Measurements from ENCODE around the gene ART4. TPM values are rescaled to one million over a fixed set of nuclear protein-coding genes. Genes with fewer than 3 reads are reported as not detected.

ART4 gene
- total RNA-seq, 2 donors from 2014 or later: 0.68 to 0.82 TPM

- 100% methylated on average over 1 of the region's 1 CpG for WGBS
- no peak for TF ChIP-seq POLR2AphosphoS5 (IDR thresholded peaks at IDR 0.05)
- TF ChIP-seq POLR2A (IDR thresholded peaks at IDR 0.05): no peak
- no peak for TF ChIP-seq CTCF (IDR thresholded peaks at IDR 0.05)
- no peaks in the 10 kb centered on the region for H3K9me3 ChIP-seq
- intact Hi-C loops (cut with DNase I): no loop called here
- H3K36me3 ChIP-seq: no peaks in the 10 kb centered on the region
- no peak overlapping the region for H3K4me3 ChIP-seq
- DNase-seq (ENCODE audit: low spot score): no peak
- no peak overlapping the region for H3K27ac ChIP-seq
- no peaks in the 10 kb centered on the region for H3K27me3 ChIP-seq (replicated peaks; ENCODE audit: insufficient read depth)
- peaks cover 8% of the 10 kb centered on the region for H3K4me1 ChIP-seq (replicated peaks)
Measured at GRCh38 chr12:14839262-14839661, 4.1 kb downstream of the ART4 start.

DNA sequence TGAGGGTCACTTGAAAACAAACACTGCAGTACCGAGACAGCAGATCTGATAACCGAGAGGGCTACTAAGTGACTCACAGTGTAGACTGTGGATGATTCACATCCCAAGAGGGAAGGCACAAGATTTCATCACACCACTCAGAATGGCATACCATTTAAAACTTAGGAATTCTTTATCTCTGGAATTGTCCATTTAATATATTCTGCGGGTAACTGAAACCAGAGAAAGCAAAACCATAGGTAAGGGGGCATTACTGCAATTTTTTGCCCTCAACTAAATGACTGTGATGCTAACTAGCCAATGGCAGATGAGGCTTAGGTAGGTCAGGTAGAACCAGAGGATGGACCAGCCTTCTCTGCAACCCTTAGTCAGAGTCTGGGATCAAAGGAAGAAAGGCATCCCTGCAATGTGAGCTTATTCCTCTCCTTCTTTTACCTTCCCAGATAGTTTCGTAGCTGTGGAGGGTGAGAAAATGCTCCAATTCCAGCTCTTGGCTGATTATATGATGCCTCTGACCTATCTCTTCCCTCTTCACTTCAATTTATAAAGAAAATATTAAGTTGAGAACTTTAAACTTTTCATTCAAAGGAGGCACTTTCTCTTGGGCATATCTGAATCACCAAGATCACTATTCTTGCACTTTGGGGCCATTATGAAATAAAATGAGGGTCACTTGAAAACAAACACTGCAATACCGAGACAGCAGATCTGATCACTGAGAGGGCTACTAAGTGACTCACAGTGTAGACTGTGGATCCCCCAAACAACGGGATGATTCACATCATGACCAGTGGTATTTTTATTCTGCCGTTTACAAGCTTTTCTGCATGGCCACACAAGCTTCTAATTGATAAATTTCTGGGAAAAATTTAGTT, 6.8 kb downstream of the ART4 start:
- TF ChIP-seq CTCF (IDR thresholded peaks at IDR 0.05) (no peak), POLR2A (IDR thresholded peaks at IDR 0.05) (no peak), POLR2AphosphoS5 (IDR thresholded peaks at IDR 0.05) (no peak)
- no peaks in the 10 kb centered on the region for H3K9me3 ChIP-seq
- DNase-seq (ENCODE audit: low spot score): no peak
- WGBS: 72% methylated on average over 7 of the region's 7 CpGs
- H3K4me3 ChIP-seq: no peak overlapping the region
- peaks cover 5% of the 10 kb centered on the region for H3K4me1 ChIP-seq (replicated peaks)
- no peaks in the 10 kb centered on the region for H3K27me3 ChIP-seq (replicated peaks; ENCODE audit: insufficient read depth)
- intact Hi-C loops (cut with DNase I): no loop called here
- no peak overlapping the region for H3K27ac ChIP-seq
- H3K36me3 ChIP-seq: no peaks in the 10 kb centered on the region

- no peaks in the 10 kb centered on the region for H3K36me3 ChIP-seq
- no peak for DNase-seq (ENCODE audit: low spot score)
- H3K4me3 ChIP-seq: no peak overlapping the region
- TF ChIP-seq POLR2A (IDR thresholded peaks at IDR 0.05) (no peak), POLR2AphosphoS5 (IDR thresholded peaks at IDR 0.05) (no peak), CTCF (IDR thresholded peaks at IDR 0.05) (no peak)
- H3K9me3 ChIP-seq: no peaks in the 10 kb centered on the region
- H3K27me3 ChIP-seq (replicated peaks; ENCODE audit: insufficient read depth): no peaks in the 10 kb centered on the region
- no peaks in the 10 kb centered on the region for H3K4me1 ChIP-seq (replicated peaks)
- intact Hi-C loops (cut with DNase I): no loop called here
- no peak overlapping the region for H3K27ac ChIP-seq
Measured at GRCh38 chr12:14834509-14834908, 8.8 kb downstream of the ART4 start.

DNA sequence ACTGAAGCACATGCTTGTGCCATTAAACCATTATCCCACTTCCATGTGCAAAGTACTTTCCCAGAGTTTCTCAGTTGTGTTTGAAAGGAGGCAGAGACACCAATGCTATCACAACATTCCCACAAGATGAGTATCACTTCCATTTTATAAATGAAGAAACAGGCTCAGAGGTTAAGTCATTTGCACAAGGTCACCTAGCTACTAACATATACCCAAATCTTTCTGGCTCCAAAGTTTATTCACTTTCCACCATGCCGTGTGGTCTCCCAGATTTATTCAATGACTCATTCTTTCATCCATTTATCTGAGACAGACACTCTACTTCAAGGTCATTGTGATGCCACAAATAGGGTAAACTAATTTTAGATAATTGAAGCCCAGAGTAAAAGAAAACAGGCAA, 9.4 kb downstream of the ART4 start:
- Histone ChIP-seq H3K4me3 (no peak overlapping the region), H3K27ac (no peak overlapping the region), H3K4me1 (replicated peaks) (no peaks in the 10 kb centered on the region), H3K36me3 (no peaks in the 10 kb centered on the region), H3K9me3 (no peaks in the 10 kb centered on the region), H3K27me3 (replicated peaks; ENCODE audit: insufficient read depth) (no peaks in the 10 kb centered on the region)
- TF ChIP-seq CTCF (IDR thresholded peaks at IDR 0.05) (no peak), POLR2A (IDR thresholded peaks at IDR 0.05) (no peak), POLR2AphosphoS5 (IDR thresholded peaks at IDR 0.05) (no peak)
- DNase-seq (ENCODE audit: low spot score): no peak
- intact Hi-C loops (cut with DNase I): no loop called here
- WGBS: 44% methylated on average over 1 of the region's 1 CpG

DNA sequence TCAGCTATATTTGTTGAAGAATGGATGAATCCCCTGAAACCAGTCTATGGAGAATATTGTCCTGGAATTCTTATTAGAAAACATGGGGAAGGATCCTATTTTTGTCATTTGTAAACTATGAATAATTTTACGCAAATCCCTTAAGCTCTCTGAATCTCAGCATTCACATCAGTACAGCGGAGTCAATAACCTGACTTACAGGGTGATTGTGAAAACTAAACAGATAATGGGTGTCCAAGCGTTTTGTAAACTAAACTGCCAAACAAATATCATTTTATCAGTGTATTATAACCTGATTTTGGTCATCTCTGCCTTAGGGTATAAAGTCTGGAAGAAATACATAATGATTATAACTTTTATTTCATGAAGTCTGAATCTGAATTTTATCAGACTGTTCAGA, 10.0 kb downstream of the ART4 start:
- no peaks in the 10 kb centered on the region for H3K27me3 ChIP-seq (replicated peaks; ENCODE audit: insufficient read depth)
- no peak for DNase-seq (ENCODE audit: low spot score)
- 80% methylated on average over 3 of the region's 3 CpGs for WGBS

More for the DNA sequence above, 10.0 kb downstream of the ART4 start:
- H3K4me3 ChIP-seq: no peak overlapping the region
- TF ChIP-seq CTCF (IDR thresholded peaks at IDR 0.05) (no peak), POLR2AphosphoS5 (IDR thresholded peaks at IDR 0.05) (no peak), POLR2A (IDR thresholded peaks at IDR 0.05) (no peak)
- no peaks in the 10 kb centered on the region for H3K36me3 ChIP-seq
- H3K27ac ChIP-seq: no peak overlapping the region
- no peaks in the 10 kb centered on the region for H3K9me3 ChIP-seq
- intact Hi-C loops (cut with DNase I): no loop called here
- H3K4me1 ChIP-seq (replicated peaks): no peaks in the 10 kb centered on the region

All from prostate gland (tissue), 2 donors.